Rectal smooth muscle tissue (tissue), 1 donor: Measurements from ENCODE around the gene EFR3B.
A peak's percentile ranks its signal among the peaks of the same experiment; 100 is the strongest.
"Not testable (repeated sequence)": the region's sequence is repeated elsewhere in the genome, so short reads cannot be mapped to it uniquely, and the experiment has no call there.

Experiments used
- H3K27ac ChIP-seq: one replicate; pipeline ENCODE4 v1.7.0; 2013; ENCODE audit warnings: low read depth, low read length, inconsistent platforms
- H3K27me3 ChIP-seq: one replicate; pipeline ENCODE4 v1.7.0; 2013; ENCODE audit warnings: low read length; ENCODE audit not compliant: control insufficient read depth, insufficient read depth
- H3K36me3 ChIP-seq: one replicate; pipeline ENCODE4 v1.7.0; 2013; ENCODE audit warnings: low read length; ENCODE audit not compliant: control insufficient read depth, insufficient read depth
- H3K4me1 ChIP-seq: one replicate; pipeline ENCODE4 v1.7.0; 2013; ENCODE audit warnings: low read length; ENCODE audit not compliant: control insufficient read depth, insufficient read depth
- H3K4me3 ChIP-seq: one replicate; pipeline ENCODE4 v1.7.0; 2013; ENCODE audit warnings: low read length
- H3K9ac ChIP-seq: one replicate; pipeline ENCODE4 v1.7.0; 2013; ENCODE audit warnings: low read length

EFR3B gene, protein sequence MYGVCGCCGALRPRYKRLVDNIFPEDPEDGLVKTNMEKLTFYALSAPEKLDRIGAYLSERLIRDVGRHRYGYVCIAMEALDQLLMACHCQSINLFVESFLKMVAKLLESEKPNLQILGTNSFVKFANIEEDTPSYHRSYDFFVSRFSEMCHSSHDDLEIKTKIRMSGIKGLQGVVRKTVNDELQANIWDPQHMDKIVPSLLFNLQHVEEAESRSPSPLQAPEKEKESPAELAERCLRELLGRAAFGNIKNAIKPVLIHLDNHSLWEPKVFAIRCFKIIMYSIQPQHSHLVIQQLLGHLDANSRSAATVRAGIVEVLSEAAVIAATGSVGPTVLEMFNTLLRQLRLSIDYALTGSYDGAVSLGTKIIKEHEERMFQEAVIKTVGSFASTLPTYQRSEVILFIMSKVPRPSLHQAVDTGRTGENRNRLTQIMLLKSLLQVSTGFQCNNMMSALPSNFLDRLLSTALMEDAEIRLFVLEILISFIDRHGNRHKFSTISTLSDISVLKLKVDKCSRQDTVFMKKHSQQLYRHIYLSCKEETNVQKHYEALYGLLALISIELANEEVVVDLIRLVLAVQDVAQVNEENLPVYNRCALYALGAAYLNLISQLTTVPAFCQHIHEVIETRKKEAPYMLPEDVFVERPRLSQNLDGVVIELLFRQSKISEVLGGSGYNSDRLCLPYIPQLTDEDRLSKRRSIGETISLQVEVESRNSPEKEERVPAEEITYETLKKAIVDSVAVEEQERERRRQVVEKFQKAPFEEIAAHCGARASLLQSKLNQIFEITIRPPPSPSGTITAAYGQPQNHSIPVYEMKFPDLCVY

DNA sequence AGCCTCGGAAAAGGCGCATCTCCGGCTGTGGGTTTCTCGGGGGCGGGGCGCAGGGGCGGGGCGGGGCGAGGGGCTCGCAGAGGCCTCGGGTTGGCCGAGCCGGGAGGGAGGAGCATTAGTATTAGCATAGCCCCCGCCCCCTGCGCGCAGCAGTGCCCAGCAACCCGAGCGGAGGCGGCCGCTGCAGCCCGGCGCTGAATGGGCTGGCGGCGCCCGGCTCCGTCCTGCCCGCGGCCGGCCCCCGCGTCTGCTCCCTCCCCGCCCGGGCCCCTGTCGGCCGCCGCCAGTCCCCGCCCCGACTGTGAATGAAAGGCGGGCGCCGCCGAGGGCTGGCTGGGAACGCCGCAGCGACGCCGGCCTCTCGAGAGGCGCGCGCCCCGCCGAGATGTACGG is at the start of gene EFR3B:
EFR3B (plus strand) TSS at position 149 of the 393 bp plus-strand sequence; CDS start at position 386, 237 bp downstream.
- Histone ChIP-seq H3K27ac (peak within 1 kb of the TSS; percentile 27), H3K27me3 (peaks cover 3% of the 10 kb centered on the region), H3K4me1 (peaks cover 6% of the 10 kb centered on the region), H3K4me3 (peak within 1 kb of the TSS; percentile 89), H3K36me3 (no peaks in the 10 kb centered on the region), H3K9ac (peak within 1 kb of the TSS; percentile 45)

DNA sequence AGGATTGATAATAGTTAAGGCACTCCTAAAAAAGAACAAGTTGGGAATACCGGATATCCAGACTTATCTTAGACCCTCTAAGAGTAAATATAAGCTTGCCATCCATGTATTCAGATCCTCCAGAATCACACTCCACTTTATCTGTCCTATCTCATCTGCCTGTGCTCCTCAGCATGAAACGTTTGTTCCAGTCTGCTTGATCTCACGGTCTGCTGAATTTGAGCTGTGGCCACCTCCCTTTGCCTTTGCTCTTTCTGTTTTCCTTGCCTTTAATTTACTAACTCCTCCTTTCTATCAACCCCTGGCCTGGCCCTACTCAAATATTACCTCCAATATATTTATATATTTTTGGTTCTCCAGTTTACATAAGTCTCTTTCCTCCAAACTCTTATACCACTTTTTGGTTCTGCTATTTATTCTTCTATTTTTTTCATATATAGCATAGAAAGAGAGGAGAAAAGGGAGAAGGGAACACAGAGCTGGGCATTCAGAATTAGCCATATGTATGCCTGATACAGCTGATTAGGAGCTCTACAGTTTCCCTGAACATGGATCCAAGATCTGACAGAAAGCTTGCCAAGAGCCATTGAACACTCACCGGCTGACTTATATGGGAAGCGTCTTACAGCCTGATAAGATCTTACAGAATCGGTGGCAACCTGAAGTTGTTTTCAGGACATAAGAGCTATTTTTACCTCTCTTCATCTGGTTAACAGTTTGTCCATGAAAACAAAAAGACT is 48.3 kb upstream of the EFR3B start:
- H3K9ac ChIP-seq, result no peak overlapping the region
- no peak overlapping the region for H3K27ac ChIP-seq
- H3K4me1 ChIP-seq, result no peaks in the 10 kb centered on the region
- H3K36me3 ChIP-seq, result no peaks in the 10 kb centered on the region
- no peaks in the 10 kb centered on the region for H3K27me3 ChIP-seq
- no peak overlapping the region for H3K4me3 ChIP-seq

DNA sequence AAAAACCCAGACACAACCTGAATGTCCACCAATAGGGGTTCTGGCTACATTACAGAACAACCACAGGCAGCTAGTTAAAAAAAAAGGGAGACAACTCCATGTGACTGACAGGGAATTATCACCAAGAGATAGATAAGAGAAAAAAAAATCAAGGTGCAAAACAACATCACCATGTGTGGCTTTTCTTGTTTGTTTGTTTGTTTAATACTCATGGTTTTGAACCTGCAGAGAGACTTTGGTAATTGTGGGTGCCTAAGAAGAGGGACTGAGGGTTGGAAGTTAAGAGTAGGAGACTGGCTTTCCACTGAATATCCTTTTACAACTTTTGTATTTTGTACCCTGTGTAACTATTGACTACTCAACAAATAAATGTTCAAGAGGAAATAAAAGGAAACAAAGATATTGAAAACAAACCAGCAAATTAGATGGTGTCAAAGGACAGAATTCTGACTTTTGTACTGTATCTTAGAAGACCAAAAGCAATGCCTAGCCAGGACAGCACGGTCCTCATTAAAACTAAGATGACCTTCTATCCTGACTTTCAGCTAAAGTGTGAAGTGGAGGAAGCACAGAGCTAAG is 47.6 kb upstream of the EFR3B start:
- Histone ChIP-seq H3K9ac (no peak overlapping the region), H3K4me1 (no peaks in the 10 kb centered on the region), H3K36me3 (no peaks in the 10 kb centered on the region), H3K27ac (no peak overlapping the region), H3K4me3 (no peak overlapping the region), H3K27me3 (no peaks in the 10 kb centered on the region)

DNA sequence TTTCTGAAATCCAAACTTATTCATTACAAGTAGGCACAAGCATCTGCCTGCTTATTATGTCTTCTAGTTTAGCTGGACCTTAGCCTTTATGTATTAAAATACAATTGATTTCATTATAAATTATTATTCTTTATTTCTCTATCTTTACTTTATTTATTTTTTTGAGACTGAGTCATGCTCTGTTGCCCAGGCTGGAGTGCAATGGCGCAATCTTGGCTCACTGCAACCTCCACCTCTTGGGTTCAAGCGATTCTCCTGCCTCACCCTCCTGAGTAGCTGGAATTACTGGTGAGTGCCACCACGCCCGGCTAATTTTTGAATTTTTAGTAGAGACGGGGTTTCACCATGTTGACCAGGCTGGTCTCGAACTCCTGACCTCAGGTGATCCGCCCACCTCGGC is 42.8 kb upstream of the EFR3B start:
- not testable (repeated sequence) for H3K4me3 ChIP-seq, H3K36me3 ChIP-seq

DNA sequence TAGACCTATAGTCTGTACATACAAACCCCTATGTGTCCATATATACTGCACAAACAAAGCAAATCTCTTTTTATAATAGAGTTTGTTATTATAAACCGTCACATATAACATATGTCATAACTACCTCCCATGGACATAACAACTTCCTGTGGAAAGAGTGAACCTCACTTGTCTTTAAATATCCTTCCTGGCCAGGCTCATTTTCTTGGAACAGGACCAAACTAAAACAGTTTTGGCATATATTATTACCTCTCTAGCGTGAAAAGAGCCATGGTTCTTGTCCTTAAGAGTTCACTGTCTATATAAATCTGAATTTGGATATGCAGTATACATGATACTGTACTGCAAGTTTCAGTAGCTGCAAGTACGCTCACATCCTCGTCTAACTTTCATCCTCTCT is 41.8 kb upstream of the EFR3B start:
- no peak overlapping the region for H3K4me3 ChIP-seq
- H3K9ac ChIP-seq, result no peak overlapping the region
- H3K4me1 ChIP-seq, result no peaks in the 10 kb centered on the region
- no peaks in the 10 kb centered on the region for H3K27me3 ChIP-seq
- H3K36me3 ChIP-seq, result no peaks in the 10 kb centered on the region
- H3K27ac ChIP-seq, result no peak overlapping the region

More for the DNA sequence above, 42.8 kb upstream of the EFR3B start:
- not testable (repeated sequence) for H3K4me1 ChIP-seq, H3K27me3 ChIP-seq, H3K27ac ChIP-seq, H3K9ac ChIP-seq

DNA sequence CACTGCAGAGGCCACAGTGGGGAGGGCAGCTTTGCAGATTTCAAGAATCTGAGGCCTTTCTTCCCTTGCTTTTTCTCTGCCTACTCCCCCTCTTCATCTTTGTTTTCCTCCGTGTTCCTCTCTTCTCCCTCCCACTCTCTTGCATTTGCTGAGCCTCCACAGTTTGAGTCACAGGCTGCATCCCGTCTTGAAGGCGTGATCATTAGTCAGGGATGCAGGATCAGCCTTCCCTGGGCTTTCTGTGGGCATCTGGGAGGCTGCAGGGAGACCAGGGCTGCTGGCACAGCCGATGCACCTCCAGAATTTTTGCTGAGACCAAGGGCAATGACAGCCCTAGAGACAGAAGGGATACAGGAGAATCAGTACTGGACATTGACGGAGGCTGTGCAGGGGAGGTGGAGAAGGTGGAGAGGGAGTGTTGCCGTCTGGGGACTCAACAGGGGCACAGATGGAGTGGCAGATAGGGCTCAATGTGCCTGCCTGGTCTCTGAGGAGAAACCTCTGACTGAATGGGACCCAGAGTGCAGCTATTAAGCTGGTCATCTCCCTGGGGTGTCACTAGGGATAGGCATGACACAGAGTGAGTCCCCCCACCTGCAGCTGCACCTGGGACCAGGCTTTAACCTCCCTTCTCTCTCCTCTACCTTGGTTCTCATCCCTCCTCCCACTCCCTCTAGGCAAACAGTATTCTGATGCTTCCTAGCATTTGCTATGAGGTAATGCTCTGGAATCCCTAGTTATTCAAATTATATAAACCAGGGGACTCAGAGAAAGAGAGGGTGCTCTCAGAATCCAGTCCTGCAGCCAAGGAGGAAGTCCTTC is 41.2 kb upstream of the EFR3B start:
- no peaks in the 10 kb centered on the region for H3K4me1 ChIP-seq
- no peak overlapping the region for H3K4me3 ChIP-seq
- H3K27me3 ChIP-seq, result no peaks in the 10 kb centered on the region
- no peaks in the 10 kb centered on the region for H3K36me3 ChIP-seq
- no peak overlapping the region for H3K27ac ChIP-seq
- H3K9ac ChIP-seq, result no peak overlapping the region

DNA sequence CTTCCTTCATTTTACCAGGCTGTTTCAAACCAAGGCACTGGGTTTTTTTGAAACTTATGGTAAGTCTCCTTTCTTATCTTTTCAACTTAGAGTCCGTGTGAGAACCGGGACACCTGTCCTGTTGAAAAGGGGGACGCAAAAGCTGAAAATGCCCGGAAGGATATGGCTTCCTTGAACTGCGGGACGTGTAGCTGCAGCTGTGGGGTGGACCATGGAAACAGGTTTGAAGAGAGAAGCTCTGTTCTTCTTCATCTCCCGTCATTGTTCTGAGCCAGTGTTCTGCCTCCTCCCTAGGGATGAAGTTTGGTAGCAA is 40.6 kb upstream of the EFR3B start:
- no peaks in the 10 kb centered on the region for H3K4me1 ChIP-seq
- no peak overlapping the region for H3K27ac ChIP-seq
- no peaks in the 10 kb centered on the region for H3K36me3 ChIP-seq
- H3K9ac ChIP-seq, result no peak overlapping the region
- H3K4me3 ChIP-seq, result no peak overlapping the region
- H3K27me3 ChIP-seq, result no peaks in the 10 kb centered on the region

DNA sequence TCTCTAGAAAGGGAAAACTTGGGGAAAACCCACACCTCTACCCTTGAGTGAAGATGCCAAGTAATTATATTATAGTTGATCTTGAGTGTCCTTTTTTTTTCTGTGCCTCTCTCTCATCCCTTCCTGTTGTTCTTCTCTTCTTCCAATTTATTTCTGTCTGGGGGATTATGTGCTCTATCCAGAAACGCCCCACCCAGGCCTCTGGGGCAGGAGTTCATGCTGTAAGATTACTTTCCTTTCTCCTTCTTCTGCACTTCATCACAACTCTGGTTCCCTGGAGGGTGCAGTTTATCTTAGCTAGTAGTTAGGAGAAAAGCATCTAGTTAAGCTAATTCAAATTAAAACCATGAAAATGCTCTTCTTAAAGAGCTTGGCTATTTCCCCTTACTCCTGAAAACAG is 39.8 kb upstream of the EFR3B start:
- H3K4me3 ChIP-seq, result no peak overlapping the region
- H3K27me3 ChIP-seq, result no peaks in the 10 kb centered on the region
- no peaks in the 10 kb centered on the region for H3K36me3 ChIP-seq
- H3K27ac ChIP-seq, result no peak overlapping the region
- H3K9ac ChIP-seq, result no peak overlapping the region
- no peaks in the 10 kb centered on the region for H3K4me1 ChIP-seq

DNA sequence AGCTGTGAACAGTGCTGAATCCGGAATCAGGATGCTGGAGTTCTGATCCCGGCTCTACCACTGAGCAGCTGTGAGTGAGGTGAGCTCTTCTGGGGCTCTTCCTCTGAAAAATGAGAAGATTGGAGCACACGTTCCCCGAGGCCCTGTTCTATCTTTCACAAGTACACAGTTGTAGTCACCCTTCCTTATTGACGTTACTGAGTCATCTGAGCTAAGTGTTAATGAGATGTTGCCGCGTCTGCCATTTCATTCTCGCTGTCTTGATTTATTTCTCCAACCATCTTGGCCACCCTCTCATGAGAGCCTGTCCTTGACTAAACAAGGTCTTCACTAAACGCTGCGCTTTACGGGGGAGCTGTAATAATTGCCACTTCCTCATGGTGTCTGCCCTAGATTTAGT is 31.9 kb upstream of the EFR3B start:
- Histone ChIP-seq H3K27me3 (no peaks in the 10 kb centered on the region), H3K4me3 (no peak overlapping the region), H3K4me1 (no peaks in the 10 kb centered on the region), H3K36me3 (no peaks in the 10 kb centered on the region), H3K27ac (no peak overlapping the region), H3K9ac (no peak overlapping the region)

DNA sequence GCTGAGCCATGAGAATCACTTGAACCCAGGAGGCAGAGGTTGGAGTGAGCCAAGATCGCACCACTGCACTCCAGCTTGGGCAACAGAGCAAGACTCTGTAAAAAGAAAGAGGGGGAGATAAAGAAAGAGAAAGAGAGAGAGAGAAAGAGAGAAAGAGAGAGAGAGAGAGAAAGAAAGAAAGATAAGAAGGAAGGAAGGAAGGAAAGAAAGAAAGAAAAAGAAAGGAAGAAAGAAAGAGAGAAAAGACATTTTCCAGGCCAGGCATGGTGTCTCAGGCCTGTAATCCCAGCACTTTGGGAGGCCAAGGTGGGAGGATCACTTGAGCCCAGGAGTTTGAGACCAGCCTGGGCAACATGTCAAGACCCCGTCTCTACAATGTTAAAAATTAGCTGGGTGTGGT is 30.5 kb upstream of the EFR3B start:
- H3K27me3 ChIP-seq, H3K4me1 ChIP-seq: not testable (repeated sequence)

DNA sequence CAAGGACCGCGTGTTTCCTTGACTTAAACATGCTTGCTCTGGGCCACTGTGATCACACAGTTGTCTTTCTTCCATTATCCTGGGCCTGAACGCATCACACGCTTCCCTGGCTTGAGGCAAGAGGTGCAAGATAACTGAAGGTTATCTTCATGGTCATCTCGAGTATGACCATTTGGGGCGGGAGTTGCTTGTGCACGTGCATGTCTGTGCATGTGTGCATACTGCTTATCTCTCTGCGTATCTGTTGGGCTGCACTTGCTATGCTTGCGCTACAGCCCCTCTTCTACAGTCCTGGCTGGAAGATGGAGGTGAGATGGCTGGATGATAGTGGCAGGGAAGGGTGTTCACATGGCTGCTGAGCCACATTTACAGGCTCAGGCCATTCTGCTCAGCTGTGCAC is 27.2 kb upstream of the EFR3B start:
- H3K36me3 ChIP-seq, result no peaks in the 10 kb centered on the region
- no peak overlapping the region for H3K9ac ChIP-seq
- H3K4me1 ChIP-seq, result no peaks in the 10 kb centered on the region
- no peaks in the 10 kb centered on the region for H3K27me3 ChIP-seq
- no peak overlapping the region for H3K27ac ChIP-seq
- no peak overlapping the region for H3K4me3 ChIP-seq

More for the DNA sequence above, 30.5 kb upstream of the EFR3B start:
- not testable (repeated sequence) for H3K36me3 ChIP-seq, H3K27ac ChIP-seq, H3K9ac ChIP-seq, H3K4me3 ChIP-seq
